ENCODE data around the gene MAPK6. TPM values are rescaled to one million over a fixed set of nuclear protein-coding genes. Genes with fewer than 3 reads are reported as not detected.

MAPK6 gene
- polyA plus RNA-seq, 1 donor (not counting 4 experiments of a cell fraction or from before 2014, with no cell fraction given): 103 TPM

DNA sequence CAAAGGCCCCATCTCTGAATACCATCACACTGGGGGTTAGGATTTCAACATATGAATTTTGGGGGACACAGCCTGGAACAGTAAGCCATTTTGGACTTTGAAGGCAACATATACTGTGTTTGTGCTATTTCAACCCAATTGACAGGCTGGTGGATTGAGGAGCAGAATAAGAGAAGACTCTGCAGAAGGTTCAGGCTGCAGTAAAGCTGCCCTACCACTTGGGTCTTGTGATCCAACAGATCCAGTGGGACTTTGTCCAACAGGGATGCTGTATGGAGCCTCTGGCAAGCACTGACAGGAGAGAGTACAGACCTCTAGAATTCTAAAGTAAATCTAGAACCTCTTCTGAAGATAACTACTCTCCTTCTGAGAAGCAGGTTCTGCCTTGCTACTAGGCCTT is 94.7 kb downstream of the MAPK6 start:
- no peak overlapping the region for H3K4me2 ChIP-seq (ENCODE audit: control insufficient read depth, extremely low read depth, insufficient read depth, low read depth, low read length)
- no peak overlapping the region for H3K9ac ChIP-seq (ENCODE audit: control insufficient read depth, extremely low read depth, insufficient read depth, low read length)
- no peaks in the 10 kb centered on the region for H4K20me1 ChIP-seq (ENCODE audit: control insufficient read depth, extremely low read depth, insufficient read depth, low read length)
- FAIRE-seq (no peak), DNase-seq (ENCODE audit: low read depth, low spot score) (no peak)
- no peaks in the 10 kb centered on the region for H3K9me3 ChIP-seq (ENCODE audit: control insufficient read depth, low read depth, low read length)
- no peaks in the 10 kb centered on the region for H3K36me3 ChIP-seq (ENCODE audit: control insufficient read depth in 2 of 2, extremely low read depth in 1 of 2, insufficient read depth in 2 of 2, low read length in 2 of 2)
- dilution Hi-C loops (cut with MboI; ENCODE audit: extremely low pct_ligation_motif_present, low sequenced_read_pairs): no loop called here
- peaks cover 8% of the 10 kb centered on the region for H3K27me3 ChIP-seq (ENCODE audit: control insufficient read depth, extremely low read depth, insufficient read depth, low read length)
- no peak overlapping the region for H3K27ac ChIP-seq (ENCODE audit: control insufficient read depth, insufficient read depth, low read length)
- H3K9me1 ChIP-seq (ENCODE audit: control insufficient read depth, extremely low read depth, insufficient read depth, low read length): no peaks in the 10 kb centered on the region
- H3K79me2 ChIP-seq (ENCODE audit: control insufficient read depth, insufficient read depth, low read length): no peaks in the 10 kb centered on the region
- no peaks in the 10 kb centered on the region for H3K4me1 ChIP-seq (ENCODE audit: control insufficient read depth, extremely low read depth, insufficient read depth, low read length)
- no peak overlapping the region for H3K4me3 ChIP-seq (ENCODE audit: control insufficient read depth in 2 of 3, extremely low read depth in 1 of 3, insufficient read depth in 2 of 3, low read depth in 1 of 3, low read length in 3 of 3)
- H2AFZ ChIP-seq (ENCODE audit: control insufficient read depth, low read length): no peak overlapping the region
- TF ChIP-seq, protein P1, sequence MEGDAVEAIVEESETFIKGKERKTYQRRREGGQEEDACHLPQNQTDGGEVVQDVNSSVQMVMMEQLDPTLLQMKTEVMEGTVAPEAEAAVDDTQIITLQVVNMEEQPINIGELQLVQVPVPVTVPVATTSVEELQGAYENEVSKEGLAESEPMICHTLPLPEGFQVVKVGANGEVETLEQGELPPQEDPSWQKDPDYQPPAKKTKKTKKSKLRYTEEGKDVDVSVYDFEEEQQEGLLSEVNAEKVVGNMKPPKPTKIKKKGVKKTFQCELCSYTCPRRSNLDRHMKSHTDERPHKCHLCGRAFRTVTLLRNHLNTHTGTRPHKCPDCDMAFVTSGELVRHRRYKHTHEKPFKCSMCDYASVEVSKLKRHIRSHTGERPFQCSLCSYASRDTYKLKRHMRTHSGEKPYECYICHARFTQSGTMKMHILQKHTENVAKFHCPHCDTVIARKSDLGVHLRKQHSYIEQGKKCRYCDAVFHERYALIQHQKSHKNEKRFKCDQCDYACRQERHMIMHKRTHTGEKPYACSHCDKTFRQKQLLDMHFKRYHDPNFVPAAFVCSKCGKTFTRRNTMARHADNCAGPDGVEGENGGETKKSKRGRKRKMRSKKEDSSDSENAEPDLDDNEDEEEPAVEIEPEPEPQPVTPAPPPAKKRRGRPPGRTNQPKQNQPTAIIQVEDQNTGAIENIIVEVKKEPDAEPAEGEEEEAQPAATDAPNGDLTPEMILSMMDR (optimal IDR thresholded peaks at IDR 0.05 in 1 of 3, IDR thresholded peaks at IDR 0.05 in 1 of 3, conservative IDR thresholded peaks at IDR 0.05 in 1 of 3; ENCODE audit: extremely low read depth in 1 of 3, insufficient read depth in 2 of 3, low read length in 3 of 3): no peak
- TF ChIP-seq EZH2 (IDR thresholded peaks at IDR 0.05; ENCODE audit: low read length): no peak

DNA sequence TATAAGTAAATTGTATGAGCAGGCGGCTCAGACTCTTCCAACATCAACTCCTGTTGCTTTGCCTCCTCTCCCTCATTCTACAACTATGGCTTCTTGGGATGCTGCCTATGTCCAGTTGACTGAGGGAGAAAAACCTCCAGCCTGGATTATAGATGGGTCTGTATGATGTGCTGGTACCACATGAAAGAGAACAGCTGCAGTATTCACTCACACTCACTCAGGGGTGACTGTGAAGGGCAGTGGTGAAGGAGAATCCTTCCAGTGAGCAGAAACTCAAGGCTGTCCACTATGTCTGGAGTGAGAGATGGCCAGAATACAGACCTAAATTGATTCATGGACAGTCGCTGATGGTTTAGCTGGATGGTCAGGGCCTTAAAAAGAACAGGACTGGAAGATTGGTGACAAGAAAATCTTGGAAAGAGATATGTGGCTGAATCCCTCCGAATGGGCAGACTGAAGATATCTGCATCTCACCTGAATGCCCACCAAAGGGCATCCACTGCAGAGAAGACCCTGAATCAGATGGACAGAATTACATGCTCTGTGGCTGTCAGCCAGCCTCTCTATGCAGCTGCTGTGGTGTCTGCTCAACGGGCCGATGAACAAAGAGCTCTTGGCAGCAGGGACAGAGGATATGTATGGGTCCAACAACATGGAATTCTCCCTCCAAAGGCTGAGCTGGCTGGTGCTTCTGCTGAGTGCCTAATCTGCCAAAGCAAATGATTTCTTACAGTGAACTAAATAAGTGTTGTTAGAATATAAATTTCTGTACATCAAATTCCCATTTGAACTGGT is 95.4 kb downstream of the MAPK6 start:
- peaks cover 8% of the 10 kb centered on the region for H3K27me3 ChIP-seq (ENCODE audit: control insufficient read depth, extremely low read depth, insufficient read depth, low read length)
- H4K20me1 ChIP-seq (ENCODE audit: control insufficient read depth, extremely low read depth, insufficient read depth, low read length): no peaks in the 10 kb centered on the region
- no peak overlapping the region for H3K4me3 ChIP-seq (ENCODE audit: control insufficient read depth in 2 of 3, extremely low read depth in 1 of 3, insufficient read depth in 2 of 3, low read depth in 1 of 3, low read length in 3 of 3)
- H3K4me2 ChIP-seq (ENCODE audit: control insufficient read depth, extremely low read depth, insufficient read depth, low read depth, low read length): no peak overlapping the region
- no peak for FAIRE-seq
- no peaks in the 10 kb centered on the region for H3K9me1 ChIP-seq (ENCODE audit: control insufficient read depth, extremely low read depth, insufficient read depth, low read length)
- no peak overlapping the region for H3K9ac ChIP-seq (ENCODE audit: control insufficient read depth, extremely low read depth, insufficient read depth, low read length)
- H3K27ac ChIP-seq (ENCODE audit: control insufficient read depth, insufficient read depth, low read length): no peak overlapping the region
- H3K9me3 ChIP-seq (ENCODE audit: control insufficient read depth, low read depth, low read length): no peaks in the 10 kb centered on the region
- no peaks in the 10 kb centered on the region for H3K79me2 ChIP-seq (ENCODE audit: control insufficient read depth, insufficient read depth, low read length)
- no peak for TF ChIP-seq EZH2 (IDR thresholded peaks at IDR 0.05; ENCODE audit: low read length)
- TF ChIP-seq, protein P1 (optimal IDR thresholded peaks at IDR 0.05 in 1 of 3, IDR thresholded peaks at IDR 0.05 in 1 of 3, conservative IDR thresholded peaks at IDR 0.05 in 1 of 3; ENCODE audit: extremely low read depth in 1 of 3, insufficient read depth in 2 of 3, low read length in 3 of 3): no peak
- dilution Hi-C loops (cut with MboI; ENCODE audit: extremely low pct_ligation_motif_present, low sequenced_read_pairs): no loop called here
- H3K4me1 ChIP-seq (ENCODE audit: control insufficient read depth, extremely low read depth, insufficient read depth, low read length): no peaks in the 10 kb centered on the region
- no peak for DNase-seq (ENCODE audit: low read depth, low spot score)
- no peak overlapping the region for H2AFZ ChIP-seq (ENCODE audit: control insufficient read depth, low read length)
- no peaks in the 10 kb centered on the region for H3K36me3 ChIP-seq (ENCODE audit: control insufficient read depth in 2 of 2, extremely low read depth in 1 of 2, insufficient read depth in 2 of 2, low read length in 2 of 2)
